Measurements from ENCODE around the gene EFTUD2. TPM values are rescaled to one million over a fixed set of nuclear protein-coding genes. Genes with fewer than 3 reads are reported as not detected.

Gene EFTUD2
- total and polyA plus RNA-seq, 11 donors = 21.3 to 106 (median 65.0) TPM

GRCh38 chr17:44919885-44920564 is 20.8 kb upstream of the EFTUD2 start:
- no peaks in the 10 kb centered on the region for H3K36me3 ChIP-seq
- peak; percentile 79 to 88 (median 84) for DNase-seq
- H3K27me3 ChIP-seq = peaks cover 0 to 4% (median 0%) of the 10 kb centered on the region in 9 donors
- intact Hi-C loops (cut with DNase I) = loop anchor here (1.0 to 10.0 kb wide), 17 partner anchors 47 to 275 kb away; partner anchors contain the start of genes PLCD3 (in 4 of the 10), ACBD4 (in 1 of the 10) and C1QL1 (in 1 of the 10)
- 10 to 14% (median 11%) methylated on average over 8 to 9 of the region's 9 CpGs for whole genome bisulfite sequencing, 4 donors
- H3K4me1 ChIP-seq = peaks cover 0 to 38% (median 16%) of the 10 kb centered on the region in 12 donors
- peak overlapping the region in 5 of 12 donors; percentile 17 to 74 (median 70) for H3K27ac ChIP-seq
- no peak for TF ChIP-seq POLR2A (IDR thresholded peaks at IDR 0.05)
- TF ChIP-seq CTCF (IDR thresholded peaks at IDR 0.05) = peak; percentile 70 to 90 (median 84)
- peak; percentile 69 to 85 (median 84) for ATAC-seq
- H3K9me3 ChIP-seq = no peaks in the 10 kb centered on the region
- no peak overlapping the region for H3K4me3 ChIP-seq

GRCh38 chr17:44919411-44919810 is 20.2 kb upstream of the EFTUD2 start:
- H3K4me3 ChIP-seq = no peak overlapping the region
- DNase-seq (no peak), ATAC-seq (no peak)
- no peak for TF ChIP-seq POLR2A (IDR thresholded peaks at IDR 0.05)
- no peak for TF ChIP-seq CTCF (IDR thresholded peaks at IDR 0.05)
- H3K36me3 ChIP-seq = no peaks in the 10 kb centered on the region
- WGBS, 4 donors = 54 to 75% (median 65%) methylated on average over 2 of the region's 2 CpGs
- H3K27me3 ChIP-seq = peaks cover 0 to 4% (median 0%) of the 10 kb centered on the region in 9 donors
- H3K4me1 ChIP-seq = peaks cover 0 to 38% (median 16%) of the 10 kb centered on the region in 12 donors
- no peaks in the 10 kb centered on the region for H3K9me3 ChIP-seq
- no peak overlapping the region for H3K27ac ChIP-seq
- intact Hi-C loops (cut with DNase I) = loop anchor here in 6 of 10 donors (1.0 to 10.0 kb wide), 5 partner anchors 101 to 275 kb away; no protein-coding TSS in a partner anchor

- Histone ChIP-seq H3K4me1 (peaks cover 0 to 38% (median 16%) of the 10 kb centered on the region in 12 donors), H3K27me3 (peaks cover 0 to 9% (median 0%) of the 10 kb centered on the region in 9 donors), H3K27ac (no peak overlapping the region), H3K9me3 (no peaks in the 10 kb centered on the region), H3K4me3 (no peak overlapping the region), H3K36me3 (no peaks in the 10 kb centered on the region)
- no peak for TF ChIP-seq POLR2A (IDR thresholded peaks at IDR 0.05)
- no peak for TF ChIP-seq CTCF (IDR thresholded peaks at IDR 0.05)
- DNase-seq (no peak), ATAC-seq (no peak)
- intact Hi-C loops (cut with DNase I) = loop anchor here in 6 of 10 donors (2.0 to 10.0 kb wide), 4 partner anchors 103 to 277 kb away; no protein-coding TSS in a partner anchor
- WGBS, 4 donors = 88 to 97% (median 94%) methylated on average over 2 of the region's 2 CpGs
Measured at GRCh38 chr17:44918006-44918405, 18.8 kb upstream of the EFTUD2 start.

- Histone ChIP-seq H3K27ac (peak overlapping the region in 8 of 12 donors; percentile 41 to 75 (median 64)), H3K27me3 (peaks cover 0 to 12% (median 0%) of the 10 kb centered on the region in 9 donors), H3K4me3 (no peak overlapping the region), H3K9me3 (no peaks in the 10 kb centered on the region), H3K36me3 (no peaks in the 10 kb centered on the region), H3K4me1 (peaks cover 0 to 38% (median 16%) of the 10 kb centered on the region in 12 donors)
- no peak for TF ChIP-seq POLR2A (IDR thresholded peaks at IDR 0.05)
- no peak for TF ChIP-seq CTCF (IDR thresholded peaks at IDR 0.05)
- intact Hi-C loops (cut with DNase I) = loop anchor here in 6 of 10 donors (5.0 to 10.0 kb wide), 3 partner anchors 177 to 277 kb away; no protein-coding TSS in a partner anchor
- no peak for ATAC-seq
- 84 to 92% (median 90%) methylated on average over 5 to 6 of the region's 6 CpGs for WGBS, 4 donors
- peak in 1 of 5 donors; percentile 20 for DNase-seq
Measured at GRCh38 chr17:44917456-44917855, 18.2 kb upstream of the EFTUD2 start.
